ENCODE data around the gene SLC11A1. TPM values are rescaled to one million over a fixed set of nuclear protein-coding genes. Genes with fewer than 3 reads are reported as not detected.
A peak's percentile ranks its signal among the peaks of the same experiment; 100 is the strongest.

The SLC11A1 gene
- total RNA-seq, 1 donor from 2014 or later: 0.34 TPM

DNA sequence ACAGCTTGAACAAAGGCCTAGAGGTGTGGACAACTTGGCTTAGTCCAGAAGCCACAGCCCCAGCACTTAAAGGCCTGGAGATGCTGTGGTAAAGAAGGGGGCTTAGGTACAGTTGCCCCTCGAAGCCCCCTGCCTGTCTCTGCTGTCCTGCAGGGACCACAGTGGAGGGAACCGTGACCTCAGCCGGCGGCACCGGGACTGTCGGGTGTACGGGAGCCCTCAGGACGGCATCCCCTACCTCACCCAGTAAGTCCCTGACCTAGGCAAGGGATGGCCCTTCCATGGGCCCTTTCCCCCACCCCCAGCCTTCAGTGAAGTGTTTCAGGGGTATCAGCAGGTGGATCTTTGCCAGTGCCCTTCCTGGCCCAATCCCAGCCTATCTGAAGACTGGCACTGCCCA is 40.7 kb upstream of the SLC11A1 start:
- TF ChIP-seq, protein P1, sequence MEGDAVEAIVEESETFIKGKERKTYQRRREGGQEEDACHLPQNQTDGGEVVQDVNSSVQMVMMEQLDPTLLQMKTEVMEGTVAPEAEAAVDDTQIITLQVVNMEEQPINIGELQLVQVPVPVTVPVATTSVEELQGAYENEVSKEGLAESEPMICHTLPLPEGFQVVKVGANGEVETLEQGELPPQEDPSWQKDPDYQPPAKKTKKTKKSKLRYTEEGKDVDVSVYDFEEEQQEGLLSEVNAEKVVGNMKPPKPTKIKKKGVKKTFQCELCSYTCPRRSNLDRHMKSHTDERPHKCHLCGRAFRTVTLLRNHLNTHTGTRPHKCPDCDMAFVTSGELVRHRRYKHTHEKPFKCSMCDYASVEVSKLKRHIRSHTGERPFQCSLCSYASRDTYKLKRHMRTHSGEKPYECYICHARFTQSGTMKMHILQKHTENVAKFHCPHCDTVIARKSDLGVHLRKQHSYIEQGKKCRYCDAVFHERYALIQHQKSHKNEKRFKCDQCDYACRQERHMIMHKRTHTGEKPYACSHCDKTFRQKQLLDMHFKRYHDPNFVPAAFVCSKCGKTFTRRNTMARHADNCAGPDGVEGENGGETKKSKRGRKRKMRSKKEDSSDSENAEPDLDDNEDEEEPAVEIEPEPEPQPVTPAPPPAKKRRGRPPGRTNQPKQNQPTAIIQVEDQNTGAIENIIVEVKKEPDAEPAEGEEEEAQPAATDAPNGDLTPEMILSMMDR (IDR thresholded peaks at IDR 0.05; ENCODE audit: unreplicated experiment): no peak
- Mint-ChIP-seq H3K27me3 (no peaks in the 10 kb centered on the region), H3K4me1 (ENCODE audit: low read depth) (peaks cover 8% of the 10 kb centered on the region), H3K36me3 (ENCODE audit: insufficient read depth) (peaks cover 11% of the 10 kb centered on the region), H3K9me3 (ENCODE audit: low read depth) (no peaks in the 10 kb centered on the region), H3K4me3 (ENCODE audit: low read depth) (no peak overlapping the region), H3K27ac (no peak overlapping the region)
- no peak for DNase-seq (ENCODE audit: low spot score, unreplicated experiment)

DNA sequence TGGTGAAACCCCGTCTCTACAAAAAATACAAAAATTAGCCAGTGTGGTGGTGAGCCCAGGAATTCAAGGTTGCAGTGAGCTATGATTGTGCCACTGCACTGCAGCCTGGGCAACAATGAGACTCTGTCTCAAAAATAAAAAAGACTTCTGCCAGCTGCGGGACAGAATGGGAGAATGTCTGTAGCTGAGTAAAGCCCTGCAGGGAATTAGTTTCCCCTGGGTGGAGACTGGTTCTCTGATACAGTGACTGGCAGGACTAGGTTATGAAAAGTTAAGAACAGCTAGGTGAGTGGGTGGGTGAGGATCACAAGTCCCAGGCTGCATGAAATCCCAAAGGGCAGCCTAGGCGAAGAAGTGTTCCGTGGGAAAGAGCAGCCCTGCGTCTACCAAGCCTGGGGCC is 39.2 kb upstream of the SLC11A1 start:
- Mint-ChIP-seq H3K27ac (peak overlapping the region; percentile 45), H3K27me3 (no peaks in the 10 kb centered on the region)

DNA sequence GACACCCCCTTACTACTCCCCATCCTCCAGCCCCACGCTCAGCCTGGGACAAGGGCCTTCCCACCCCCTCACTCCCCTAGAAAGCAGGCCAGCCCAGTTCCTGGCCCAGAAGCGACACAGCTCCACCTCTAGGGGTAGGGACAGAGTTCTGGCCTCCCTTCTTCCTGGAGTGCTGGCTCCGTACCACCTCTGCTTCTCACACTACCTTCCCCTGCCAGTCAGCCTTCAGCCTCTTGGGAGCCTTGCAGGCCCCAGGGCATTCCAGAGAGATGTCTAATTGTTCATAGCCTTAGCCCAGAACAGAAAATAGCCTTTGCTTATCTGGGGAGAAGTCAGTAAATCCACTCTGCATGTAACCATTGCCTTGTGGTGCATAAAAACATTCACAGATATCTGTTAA is 38.5 kb upstream of the SLC11A1 start:
- TF ChIP-seq, protein P1 (IDR thresholded peaks at IDR 0.05; ENCODE audit: unreplicated experiment): no peak
- no peak overlapping the region for H3K27ac Mint-ChIP-seq
- H3K4me1 Mint-ChIP-seq (ENCODE audit: low read depth): peaks cover 9% of the 10 kb centered on the region
- no peaks in the 10 kb centered on the region for H3K27me3 Mint-ChIP-seq
- H3K9me3 Mint-ChIP-seq (ENCODE audit: low read depth): no peaks in the 10 kb centered on the region
- DNase-seq (ENCODE audit: low spot score, unreplicated experiment): no peak
- H3K4me3 Mint-ChIP-seq (ENCODE audit: low read depth): no peak overlapping the region
- H3K36me3 Mint-ChIP-seq (ENCODE audit: insufficient read depth): peaks cover 13% of the 10 kb centered on the region

More for the DNA sequence above, 39.2 kb upstream of the SLC11A1 start:
- H3K4me1 Mint-ChIP-seq (ENCODE audit: low read depth): peaks cover 9% of the 10 kb centered on the region
- TF ChIP-seq, protein P1 (IDR thresholded peaks at IDR 0.05; ENCODE audit: unreplicated experiment): no peak
- peaks cover 12% of the 10 kb centered on the region for H3K36me3 Mint-ChIP-seq (ENCODE audit: insufficient read depth)
- no peak for DNase-seq (ENCODE audit: low spot score, unreplicated experiment)
- no peak overlapping the region for H3K4me3 Mint-ChIP-seq (ENCODE audit: low read depth)
- H3K9me3 Mint-ChIP-seq (ENCODE audit: low read depth): no peaks in the 10 kb centered on the region

DNA sequence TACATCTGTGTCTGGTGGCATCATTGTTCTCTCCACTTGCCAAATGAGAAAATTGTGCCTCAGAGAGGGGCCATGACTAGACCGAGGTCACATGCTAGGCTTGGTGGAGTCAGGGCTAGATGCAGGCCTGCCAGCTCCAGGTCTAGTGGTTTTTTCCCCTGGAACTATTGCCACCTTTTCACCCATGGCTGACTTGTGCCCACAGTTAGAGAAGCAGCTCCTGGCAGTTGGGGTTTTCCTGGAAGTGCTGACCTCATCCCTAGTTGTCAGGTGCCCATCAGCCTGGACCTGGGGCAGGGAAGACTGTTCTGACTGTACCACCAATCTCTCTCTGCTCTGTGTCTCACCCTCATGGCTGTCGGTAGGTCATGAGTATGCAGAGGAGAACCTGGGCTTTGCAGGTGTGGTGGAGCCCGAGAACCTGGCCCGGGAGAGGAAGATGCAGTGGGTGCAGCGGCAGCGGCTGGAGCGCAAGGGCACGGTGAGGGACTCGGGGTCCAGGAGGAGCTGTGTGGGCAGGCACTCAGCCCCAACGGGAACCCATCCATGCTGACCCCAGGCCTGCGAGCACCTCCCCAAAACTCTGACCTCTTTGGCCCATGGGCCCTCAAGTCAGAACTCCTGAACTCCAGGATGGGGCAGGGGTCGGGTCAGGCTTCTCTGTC is 37.9 kb upstream of the SLC11A1 start:
- no peak for DNase-seq (ENCODE audit: low spot score, unreplicated experiment)
- Mint-ChIP-seq H3K36me3 (ENCODE audit: insufficient read depth) (peaks cover 11% of the 10 kb centered on the region), H3K27ac (no peak overlapping the region), H3K4me1 (ENCODE audit: low read depth) (peaks cover 9% of the 10 kb centered on the region), H3K4me3 (ENCODE audit: low read depth) (no peak overlapping the region), H3K27me3 (no peaks in the 10 kb centered on the region), H3K9me3 (ENCODE audit: low read depth) (no peaks in the 10 kb centered on the region)
- TF ChIP-seq, protein P1 (IDR thresholded peaks at IDR 0.05; ENCODE audit: unreplicated experiment): no peak

DNA sequence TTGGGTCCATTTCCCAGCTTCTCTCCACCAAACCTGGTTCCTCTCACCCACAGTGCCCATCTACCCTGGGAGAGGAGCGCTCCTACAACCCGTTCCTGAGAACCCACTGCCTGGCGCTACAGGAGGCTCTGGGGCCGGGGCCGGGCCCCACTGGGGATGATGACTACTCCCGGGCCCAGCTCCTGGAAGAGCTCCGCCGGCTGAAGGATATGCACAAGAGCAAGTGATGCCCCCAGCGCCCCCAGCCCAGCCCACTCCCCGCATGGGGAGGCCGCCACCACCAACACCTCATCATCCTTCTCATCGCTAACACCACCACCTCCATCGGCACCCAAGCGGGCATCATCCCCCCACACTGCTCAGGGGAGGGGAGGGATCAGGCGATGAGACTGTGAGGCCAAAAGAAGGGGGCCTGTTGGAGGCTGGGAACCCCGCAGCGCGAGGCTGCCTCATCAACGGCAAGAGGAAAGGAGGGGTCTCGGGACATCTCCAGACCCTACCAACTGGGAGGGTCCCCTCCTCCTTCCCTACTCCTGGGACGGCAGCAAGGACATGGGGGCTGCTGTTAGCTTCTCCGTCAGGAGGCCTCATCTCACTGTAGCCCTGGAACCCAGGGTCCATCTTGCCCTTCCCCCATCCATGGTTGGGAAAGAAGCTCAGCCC is 37.2 kb upstream of the SLC11A1 start:
- Mint-ChIP-seq H3K4me1 (ENCODE audit: low read depth) (peaks cover 9% of the 10 kb centered on the region), H3K36me3 (ENCODE audit: insufficient read depth) (peaks cover 12% of the 10 kb centered on the region), H3K27ac (no peak overlapping the region), H3K9me3 (ENCODE audit: low read depth) (peaks cover 3% of the 10 kb centered on the region), H3K27me3 (no peaks in the 10 kb centered on the region), H3K4me3 (ENCODE audit: low read depth) (no peak overlapping the region)
- TF ChIP-seq, protein P1 (IDR thresholded peaks at IDR 0.05; ENCODE audit: unreplicated experiment): no peak
- no peak for DNase-seq (ENCODE audit: low spot score, unreplicated experiment)

All from progenitor cell of endocrine pancreas (in vitro differentiated cells).